ENCODE measurements around the gene ASGR1. TPM values are rescaled to one million over a fixed set of nuclear protein-coding genes. Genes with fewer than 3 reads are reported as not detected.

Gene ASGR1
- total RNA-seq: under 0.01 and 0.39 TPM in 2 replicates

GRCh38 chr17:7179317-7180254 lies at the start of gene ASGR1:
Gene ASGR1, minus strand, starts transcription at chr17:7179370. Its CDS starts 807 bp downstream, at chr17:7178563.

GRCh38 chr17:7219812-7220592 lies 40.8 kb upstream of the ASGR1 start, which contains the start of the genes ACADVL and DLG4:
Gene ACADVL, plus strand, starts transcription at chr17:7219938. Its CDS starts 47 bp downstream, at chr17:7219985.
Gene DLG4, minus strand, starts transcription at chr17:7219836.

Small RNA genes lying within 50 kb of the gene (small RNA-seq; reads per million reads assigned to genes)
- gene AC120057.4: not detected
- gene MIR324: 106 reads per million, percentile 99 among the genes with 10 or more reads in this experiment

Other genes starting within 250 kb of the ASGR1 start
- gene ALOX12, start 183.3 kb downstream of the ASGR1 start, total RNA-seq: not detected in 2 replicates
- gene RNASEK, start 166.7 kb downstream of the ASGR1 start, total RNA-seq: 31.2 and 47.1 TPM in 2 replicates
- under 0.01 TPM in 2 replicates for gene BCL6B, start 156.3 kb downstream of the ASGR1 start, total RNA-seq
- 0.37 and 0.39 TPM in 2 replicates for gene SLC16A13, start 143.4 kb downstream of the ASGR1 start, total RNA-seq
- 0.20 TPM in 1 of 2 replicates, not detected in the other for gene SLC16A11, start 135.3 kb downstream of the ASGR1 start, total RNA-seq
- gene CLEC10A, start 99.1 kb downstream of the ASGR1 start, total RNA-seq: not detected in 2 replicates
- not detected in 2 replicates for gene ASGR2, start 64.5 kb downstream of the ASGR1 start, total RNA-seq
- 7.3 and 11.9 TPM in 2 replicates for gene DLG4, start 40.5 kb upstream of the ASGR1 start, total RNA-seq
- 194 and 236 TPM in 2 replicates for gene ACADVL, start 40.6 kb upstream of the ASGR1 start, total RNA-seq
- gene DVL2, start 55.1 kb upstream of the ASGR1 start, total RNA-seq: 63.9 and 93.2 TPM in 2 replicates
- gene PHF23, start 60.1 kb upstream of the ASGR1 start, total RNA-seq: 36.6 and 37.1 TPM in 2 replicates
- gene GABARAP, start 63.1 kb upstream of the ASGR1 start, total RNA-seq: 110 and 194 TPM in 2 replicates
- gene CTDNEP1, start 72.4 kb upstream of the ASGR1 start, total RNA-seq: 28.7 and 40.1 TPM in 2 replicates
- 28.9 and 31.2 TPM in 2 replicates for gene ELP5, start 72.8 kb upstream of the ASGR1 start, total RNA-seq
- gene CLDN7, start 83.1 kb upstream of the ASGR1 start, total RNA-seq: 0.98 and 2.9 TPM in 2 replicates
- under 0.01 TPM in 1 of 2 replicates, not detected in the other for gene SLC2A4, start 102.3 kb upstream of the ASGR1 start, total RNA-seq
- gene YBX2, start 115.3 kb upstream of the ASGR1 start, total RNA-seq: not detected in 2 replicates
- 909 and 1,080 TPM in 2 replicates for gene EIF5A, start 128.3 kb upstream of the ASGR1 start, total RNA-seq
- 39.9 and 46.7 TPM in 2 replicates for gene GPS2, start 136.0 kb upstream of the ASGR1 start, total RNA-seq
- 14.7 and 21.7 TPM in 2 replicates for gene NEURL4, start 150.0 kb upstream of the ASGR1 start, total RNA-seq
- gene ACAP1, start 157.2 kb upstream of the ASGR1 start, total RNA-seq: 0.20 and 2.2 TPM in 2 replicates
- 2.6 and 4.1 TPM in 2 replicates for gene KCTD11, start 172.8 kb upstream of the ASGR1 start, total RNA-seq
- gene TMEM95, start 175.8 kb upstream of the ASGR1 start, total RNA-seq: not detected in 2 replicates
- 0.20 TPM in 1 of 2 replicates, not detected in the other for gene TNK1, start 201.7 kb upstream of the ASGR1 start, total RNA-seq
- gene PLSCR3, start 215.2 kb upstream of the ASGR1 start, total RNA-seq: 22.8 and 26.8 TPM in 2 replicates
- gene TMEM256, start 224.7 kb upstream of the ASGR1 start, total RNA-seq: 103 and 132 TPM in 2 replicates
- gene NLGN2, start 228.5 kb upstream of the ASGR1 start, total RNA-seq: 2.9 and 4.4 TPM in 2 replicates
- not detected in 2 replicates for gene SPEM1, start 241.0 kb upstream of the ASGR1 start, total RNA-seq
- gene SPEM2, start 246.2 kb upstream of the ASGR1 start, total RNA-seq: not detected in 2 replicates
- not detected in 2 replicates for gene SPEM3, start 249.5 kb upstream of the ASGR1 start, total RNA-seq

Data from subcutaneous preadipocyte (primary cell).